IMR-90 (cell line): Measurements from ENCODE around the gene USF1. TPM values are rescaled to one million over a fixed set of nuclear protein-coding genes. Genes with fewer than 3 reads are reported as not detected.

Source experiments
- ATAC-seq: fragments of 200-7000 bp; cut with Tn5 transposase; 2 replicates; pipeline ENCODE4 v1.9.1; 2020; ENCODE audit warnings: low read depth, mild to moderate bottlenecking, moderate library complexity
- BruUV-seq: library from RNA; stranded (reverse); fragments of 400-500 nt; replicated peaks from 2 replicates; lab custom pipeline; 2021; lab: Mats Ljungman, UMichigan
- CTCF ChIA-PET: fragments of 300-600 bp; formaldehyde crosslinking; extraction: SDS; loops from one replicate; lab custom pipeline; 2021; ENCODE audit warnings: antibody characterized with exemption; lab: Yijun Ruan, JAX
- POLR2A ChIA-PET: fragments of 300-600 bp; sonication (Branson Sonifier 250); formaldehyde crosslinking; loops from one replicate; lab custom pipeline; 2022; ENCODE audit warnings: antibody characterized with exemption; ENCODE audit not compliant: unreplicated experiment; lab: Charles Lee
- DNase-seq: peaks from one replicate; pipeline ENCODE4 v3.0.0; 2013
- H2AFZ ChIP-seq: replicated peaks from 2 replicates; pipeline ENCODE3; 2013; ENCODE audit warnings: low read length, mild to moderate bottlenecking; ENCODE audit not compliant: poor library complexity
- H2AK5ac ChIP-seq: 2 replicates; pipeline ENCODE4 v1.6.1; 2013; ENCODE audit warnings: low read depth, low read length, inconsistent platforms
- H2AK9ac ChIP-seq: replicated peaks from 2 replicates; pipeline ENCODE3; 2013; ENCODE audit warnings: mild to moderate bottlenecking, low read depth, low read length, moderate library complexity; ENCODE audit not compliant: poor library complexity
- H2BK120ac ChIP-seq: 2 replicates; pipeline ENCODE4 v1.6.1; 2013; ENCODE audit warnings: low read depth, low read length, inconsistent platforms
- H2BK15ac ChIP-seq: 3 replicates; pipeline ENCODE4 v1.6.1; 2013; ENCODE audit warnings: low read depth, low read length, inconsistent platforms
- H2BK20ac ChIP-seq: 2 replicates; pipeline ENCODE4 v1.6.1; 2013; ENCODE audit warnings: low read depth, mild to moderate bottlenecking, inconsistent platforms, low read length, moderate library complexity
- H2BK5ac ChIP-seq: 2 replicates; pipeline ENCODE4 v1.6.1; 2013; ENCODE audit warnings: mild to moderate bottlenecking, low read depth, low read length, inconsistent platforms; ENCODE audit not compliant: poor library complexity, severe bottlenecking
- H3K14ac ChIP-seq: replicated peaks from 2 replicates; pipeline ENCODE4 v1.6.1; 2013; ENCODE audit warnings: low read depth, low read length, inconsistent platforms
- H3K18ac ChIP-seq: 2 replicates; pipeline ENCODE4 v1.6.1; 2013; ENCODE audit warnings: low read depth, low read length, control low read depth
- H3K23ac ChIP-seq: 2 replicates; pipeline ENCODE4 v1.6.1; 2013; ENCODE audit warnings: low read depth, low read length, inconsistent platforms
- H3K27ac ChIP-seq: 2 replicates; pipeline ENCODE4 v1.5.1; 2013; ENCODE audit warnings: mild to moderate bottlenecking, control low read depth, low read length; ENCODE audit not compliant: insufficient read depth
- H3K27me3 ChIP-seq: 2 replicates; pipeline ENCODE4 v1.6.1; 2013; ENCODE audit warnings: low read length; ENCODE audit not compliant: control insufficient read depth, insufficient read depth
- H3K36me3 ChIP-seq: 2 replicates; pipeline ENCODE4 v1.6.1; 2013; ENCODE audit warnings: low read length, mixed read lengths; ENCODE audit not compliant: control insufficient read depth, insufficient read depth
- H3K4ac ChIP-seq: 2 replicates; pipeline ENCODE4 v1.6.1; 2013; ENCODE audit warnings: low read depth, low read length, inconsistent platforms
- H3K4me1 ChIP-seq: 2 replicates; pipeline ENCODE4 v1.6.1; 2013; ENCODE audit warnings: low read length, mixed read lengths; ENCODE audit not compliant: control insufficient read depth, insufficient read depth
- H3K4me2 ChIP-seq: 2 replicates; pipeline ENCODE4 v1.6.1; 2013; ENCODE audit warnings: low read depth, mild to moderate bottlenecking, control low read depth, low read length, moderate library complexity
- H3K4me3 ChIP-seq: 2 replicates; pipeline ENCODE4 v1.5.1; 2013; ENCODE audit warnings: low read depth, mild to moderate bottlenecking, control low read depth, low read length, moderate library complexity; ENCODE audit not compliant: insufficient read depth
- H3K56ac ChIP-seq: 2 replicates; pipeline ENCODE4 v1.6.1; 2013; ENCODE audit warnings: low read length, inconsistent platforms; ENCODE audit not compliant: insufficient read depth; ENCODE audit errors: extremely low read depth
- H3K79me1 ChIP-seq, 2 experiments: 2 replicates each; pipeline ENCODE4 v1.6.1; 2013; ENCODE audit warnings: low read length in 2 of 2, inconsistent platforms in 1 of 2, low read depth in 1 of 2
- H3K9ac ChIP-seq: 2 replicates; pipeline ENCODE4 v1.6.1; 2013; ENCODE audit warnings: low read depth, low read length, control low read depth
- H3K9me1 ChIP-seq: 2 replicates; pipeline ENCODE4 v1.6.1; 2013; ENCODE audit warnings: low read length, inconsistent platforms; ENCODE audit not compliant: insufficient read depth
- H3K9me3 ChIP-seq: 2 replicates; pipeline ENCODE4 v1.6.1; 2013; ENCODE audit warnings: low read length; ENCODE audit not compliant: control insufficient read depth, insufficient read depth
- H4K20me1 ChIP-seq: 2 replicates; pipeline ENCODE4 v1.6.1; 2013; ENCODE audit warnings: low read length, inconsistent platforms; ENCODE audit not compliant: insufficient read depth
- H4K5ac ChIP-seq: 2 replicates; pipeline ENCODE4 v1.6.1; 2013; ENCODE audit warnings: mild to moderate bottlenecking, low read depth, low read length, control low read depth
- H4K8ac ChIP-seq, 2 experiments: 2 replicates each; pipeline ENCODE4 v1.6.1; 2013; ENCODE audit warnings: low read depth in 2 of 2, low read length in 2 of 2, control low read depth in 1 of 2, inconsistent platforms in 1 of 2
- H4K91ac ChIP-seq: 2 replicates; pipeline ENCODE4 v1.6.1; 2013; ENCODE audit warnings: low read depth, low read length, inconsistent platforms; ENCODE audit not compliant: insufficient read depth
- CEBPB ChIP-seq: IDR thresholded peaks from 2 replicates; pipeline ENCODE4 v1.6.1; 2012; ENCODE audit warnings: low read depth, low read length, improper control_type of control experiment
- CHD1 ChIP-seq: IDR thresholded peaks from 2 replicates; pipeline ENCODE4 v1.6.1; 2012; ENCODE audit warnings: low read depth, low read length, improper control_type of control experiment
- FOS ChIP-seq: fragments of 150-350 bp; IDR thresholded peaks from 2 replicates; pipeline ENCODE4 v1.6.1; 2016; ENCODE audit warnings: low read depth, low read length
- MAZ ChIP-seq: IDR thresholded peaks from 2 replicates; pipeline ENCODE4 v1.6.1; 2012; ENCODE audit warnings: low read depth, mild to moderate bottlenecking, low read length, improper control_type of control experiment, moderate library complexity, borderline replicate concordance
- NFE2L2 ChIP-seq: fragments of 150-350 bp; IDR thresholded peaks from 2 replicates; pipeline ENCODE4 v1.6.1; 2016; ENCODE audit warnings: low read depth, mild to moderate bottlenecking, low read length
- RAD21 ChIP-seq: IDR thresholded peaks from 2 replicates; pipeline ENCODE4 v1.6.1; 2012; ENCODE audit warnings: low read length, improper control_type of control experiment
- WGBS, 2 experiments: methylation state at CpG; one replicate each; pipeline versions ENCODE4 v1.1.5 to v1.1.7; 2013; ENCODE audit warnings: missing lambda C conversion rate in 2 of 2; ENCODE audit not compliant: insufficient read length in 1 of 2; ENCODE audit errors: extremely low coverage in 2 of 2; 5-methylcytosine and 5-hydroxymethylcytosine counted together
- dilution Hi-C: fragments of 300-500 bp; cut with HindIII; formaldehyde crosslinking; loops from one replicate; pipeline ENCODE4 v1.14.3; 2018; ENCODE audit warnings: low sequenced_read_pairs; ENCODE audit not compliant: unreplicated experiment
- in situ Hi-C: fragments of 300-500 bp; cut with MboI; formaldehyde crosslinking; loops from 3 replicates; pipeline ENCODE4 v1.14.3; 2019; ENCODE audit warnings: low sequenced_read_pairs, inconsistent platforms, mixed read lengths
- intact Hi-C: fragments of 100-400 bp; cut with micrococcal nuclease; formaldehyde crosslinking; loops from 2 replicates; pipeline ENCODE4 v1.10.0; 2022
- polyA plus RNA-seq, 3 experiments: library from polyadenylated mRNA; depleted of rRNA; stranded (reverse); fragments of >200 nt; gene quantifications; 2 replicates each; pipeline ENCODE4 v1.2.3, GENCODE V29; 2012; ENCODE audit warnings: low replicate concordance in 1 of 3
- total RNA-seq: library from RNA; depleted of rRNA; stranded (reverse); fragments of >200 nt; gene quantifications from 2 replicates; pipeline ENCODE4 v1.2.3, GENCODE V29; 2012
- TF ChIP-seq, protein P1 (sequence below): fragments of 150-350 bp; IDR thresholded peaks from 2 replicates; pipeline ENCODE4 v1.6.1; 2017; ENCODE audit warnings: mild to moderate bottlenecking, antibody characterized with exemption, low read length, low read depth
- TF ChIP-seq, protein P2 (sequence below): fragments of 150-350 bp; IDR thresholded peaks from 2 replicates; pipeline ENCODE4 v1.6.1; 2016; ENCODE audit warnings: low read depth, mild to moderate bottlenecking, low read length, moderate library complexity, borderline replicate concordance

USF1 gene
- total and polyA plus RNA-seq, 2 of the 4 experiments (the other 2 are of a cell fraction): 37.1 to 78.9 TPM

DNA sequence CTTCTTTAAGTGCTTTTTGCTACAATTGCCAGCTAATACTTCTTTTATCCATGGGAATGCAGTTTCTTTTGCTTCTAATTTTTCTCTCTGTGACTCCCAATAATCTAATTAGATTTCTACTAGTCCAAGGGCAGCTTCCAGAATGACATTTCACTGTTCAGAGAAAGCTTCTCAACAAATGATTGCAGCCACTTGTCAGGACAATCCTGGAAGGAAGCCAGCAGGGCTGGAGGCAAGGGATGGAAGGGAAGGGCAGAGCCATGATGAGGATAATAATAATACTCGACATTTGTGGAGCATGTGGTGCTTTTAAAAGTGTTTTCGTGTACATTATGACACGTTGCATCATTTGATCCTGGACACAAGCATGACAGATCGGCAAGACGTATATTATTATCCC is 44.3 kb downstream of the USF1 start:
- no peak overlapping the region for H2BK5ac ChIP-seq
- 39% methylated on average over 3 of the region's 5 CpGs; no CpG with 5 or more reads in 1 of the 2 experiments for WGBS, 2 experiments
- H2BK15ac ChIP-seq: no peak overlapping the region
- H3K79me1 ChIP-seq: no peaks in the 10 kb centered on the region
- H3K4me3 ChIP-seq: no peak overlapping the region
- no peak overlapping the region for H2AK5ac ChIP-seq
- dilution Hi-C loops (no loop called here), in situ Hi-C loops (no loop called here), intact Hi-C loops (no loop called here)
- no peak overlapping the region for H3K9ac ChIP-seq
- H3K18ac ChIP-seq: no peak overlapping the region
- H3K4me2 ChIP-seq: no peak overlapping the region
- H2AK9ac ChIP-seq: no peak overlapping the region
- no peak overlapping the region for H3K56ac ChIP-seq
- no peak overlapping the region for H3K23ac ChIP-seq
- no peaks in the 10 kb centered on the region for H3K9me1 ChIP-seq
- H3K36me3 ChIP-seq: no peaks in the 10 kb centered on the region
- ChIA-PET POLR2A (no interaction called here), CTCF (no interaction called here)
- H2BK20ac ChIP-seq: no peak overlapping the region
- no peak for DNase-seq
- no peak overlapping the region for H3K4ac ChIP-seq
- H3K14ac ChIP-seq: no peak overlapping the region
- no peaks in the 10 kb centered on the region for H3K4me1 ChIP-seq
- BruUV-seq: no TSS peak
- no peak overlapping the region for H4K91ac ChIP-seq
- H3K27me3 ChIP-seq: no peaks in the 10 kb centered on the region
- no peak overlapping the region for H2AFZ ChIP-seq
- TF ChIP-seq NFE2L2 (no peak), CEBPB (no peak), RAD21 (no peak), CHD1 (no peak), FOS (no peak), MAZ (no peak)
- TF ChIP-seq, protein P1, sequence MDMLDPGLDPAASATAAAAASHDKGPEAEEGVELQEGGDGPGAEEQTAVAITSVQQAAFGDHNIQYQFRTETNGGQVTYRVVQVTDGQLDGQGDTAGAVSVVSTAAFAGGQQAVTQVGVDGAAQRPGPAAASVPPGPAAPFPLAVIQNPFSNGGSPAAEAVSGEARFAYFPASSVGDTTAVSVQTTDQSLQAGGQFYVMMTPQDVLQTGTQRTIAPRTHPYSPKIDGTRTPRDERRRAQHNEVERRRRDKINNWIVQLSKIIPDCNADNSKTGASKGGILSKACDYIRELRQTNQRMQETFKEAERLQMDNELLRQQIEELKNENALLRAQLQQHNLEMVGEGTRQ: no peak
- TF ChIP-seq, protein P2, sequence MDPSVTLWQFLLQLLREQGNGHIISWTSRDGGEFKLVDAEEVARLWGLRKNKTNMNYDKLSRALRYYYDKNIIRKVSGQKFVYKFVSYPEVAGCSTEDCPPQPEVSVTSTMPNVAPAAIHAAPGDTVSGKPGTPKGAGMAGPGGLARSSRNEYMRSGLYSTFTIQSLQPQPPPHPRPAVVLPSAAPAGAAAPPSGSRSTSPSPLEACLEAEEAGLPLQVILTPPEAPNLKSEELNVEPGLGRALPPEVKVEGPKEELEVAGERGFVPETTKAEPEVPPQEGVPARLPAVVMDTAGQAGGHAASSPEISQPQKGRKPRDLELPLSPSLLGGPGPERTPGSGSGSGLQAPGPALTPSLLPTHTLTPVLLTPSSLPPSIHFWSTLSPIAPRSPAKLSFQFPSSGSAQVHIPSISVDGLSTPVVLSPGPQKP: no peak
- no peaks in the 10 kb centered on the region for H4K20me1 ChIP-seq
- no peak overlapping the region for H4K8ac ChIP-seq
- H3K9me3 ChIP-seq: no peaks in the 10 kb centered on the region
- no peak overlapping the region for H3K27ac ChIP-seq
- no peak for ATAC-seq
- no peak overlapping the region for H2BK120ac ChIP-seq
- H4K5ac ChIP-seq: no peak overlapping the region
